HUES48 (cell line): ENCODE measurements around the gene CFC1.
"Not testable (repeated sequence)": the region's sequence is repeated elsewhere in the genome, so short reads cannot be mapped to it uniquely, and the experiment has no call there.

Source experiments
- H3K27ac ChIP-seq: one replicate; pipeline ENCODE4 v1.7.0; 2013; ENCODE audit warnings: low read depth, low read length, inconsistent platforms
- H3K27me3 ChIP-seq: 2 replicates; pipeline ENCODE4 v1.6.1; 2013; ENCODE audit warnings: mild to moderate bottlenecking, low read length; ENCODE audit not compliant: control insufficient read depth, insufficient read depth
- H3K36me3 ChIP-seq: 2 replicates; pipeline ENCODE4 v1.6.1; 2013; ENCODE audit warnings: low read length; ENCODE audit not compliant: control insufficient read depth, insufficient read depth
- H3K4me1 ChIP-seq: 2 replicates; pipeline ENCODE4 v1.6.1; 2013; ENCODE audit warnings: mild to moderate bottlenecking, low read length; ENCODE audit not compliant: control insufficient read depth, insufficient read depth
- H3K4me3 ChIP-seq: 2 replicates; pipeline ENCODE4 v1.5.1; 2013; ENCODE audit warnings: mild to moderate bottlenecking, low read depth, low read length
- H3K9ac ChIP-seq: 2 replicates; pipeline ENCODE4 v1.6.1; 2013; ENCODE audit warnings: mild to moderate bottlenecking, low read depth, low read length, moderate library complexity
- H3K9me3 ChIP-seq: 2 replicates; pipeline ENCODE4 v1.6.1; 2013; ENCODE audit warnings: low read length; ENCODE audit not compliant: control insufficient read depth, insufficient read depth

The CFC1 gene

GRCh38 chr2:130543785-130544528 is 55.4 kb downstream of the CFC1 start:
- not testable (repeated sequence) for H3K9me3 ChIP-seq, H3K27ac ChIP-seq, H3K4me1 ChIP-seq, H3K36me3 ChIP-seq, H3K4me3 ChIP-seq, H3K9ac ChIP-seq, H3K27me3 ChIP-seq

- not testable (repeated sequence) for H3K4me3 ChIP-seq, H3K9ac ChIP-seq, H3K4me1 ChIP-seq, H3K36me3 ChIP-seq, H3K9me3 ChIP-seq, H3K27me3 ChIP-seq, H3K27ac ChIP-seq
Observed at GRCh38 chr2:130542789-130543188, 56.6 kb downstream of the CFC1 start.
